NK-92 treated with Interleukin-12 subunit alpha and Interleukin-12 subunit beta, amount 100 ng/mL, for 24 hours (cell line): Measurements from ENCODE around the gene CD180.

ENCODE experiments used
- DNase-seq: peaks from one replicate; lab custom pipeline; 2025; lab: John Stamatoyannopoulos, UW

The CD180 gene

DNA sequence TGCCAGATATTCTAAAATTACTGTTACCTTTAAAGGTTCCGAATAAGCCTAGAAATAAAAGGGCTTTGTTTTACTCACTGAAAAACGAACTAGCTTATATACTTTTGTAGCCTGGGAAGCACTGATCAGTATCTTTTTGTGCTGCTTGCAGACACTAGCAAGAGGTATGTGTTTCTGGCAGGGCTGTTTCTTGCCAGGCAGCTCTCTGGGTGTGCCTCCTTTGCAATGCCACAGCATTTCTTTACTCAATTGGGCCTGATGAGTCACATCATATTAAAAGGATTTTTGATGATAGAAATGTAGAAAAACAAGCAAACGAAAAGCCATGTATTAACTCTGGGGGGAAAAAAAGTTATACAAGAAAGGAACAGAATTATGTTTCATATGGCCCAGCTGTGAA is 35.6 kb downstream of the CD180 start:
- no peak for DNase-seq

DNA sequence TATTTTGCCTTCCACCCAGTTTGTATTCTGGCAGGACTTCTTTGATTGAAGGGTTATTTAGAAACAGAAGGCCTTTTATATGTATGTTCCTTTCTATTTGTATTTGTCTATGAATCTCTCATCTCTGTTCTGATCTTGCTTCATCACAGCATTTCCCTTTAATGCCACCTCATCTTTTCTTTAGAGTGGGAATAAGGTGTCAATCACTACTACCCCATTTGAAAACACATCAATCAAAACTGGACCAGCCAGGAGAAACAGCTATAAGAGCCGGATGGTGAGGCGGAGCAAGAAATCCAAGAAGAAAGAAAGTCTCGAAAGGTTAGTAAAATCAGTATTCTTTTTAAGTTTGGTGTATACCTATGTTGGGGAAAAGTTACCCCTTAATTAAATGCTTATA is 36.3 kb downstream of the CD180 start:
- DNase-seq = no peak

GRCh38 chr5:67156976-67157583 is 39.5 kb downstream of the CD180 start:
- DNase-seq = peak; percentile 22

DNA sequence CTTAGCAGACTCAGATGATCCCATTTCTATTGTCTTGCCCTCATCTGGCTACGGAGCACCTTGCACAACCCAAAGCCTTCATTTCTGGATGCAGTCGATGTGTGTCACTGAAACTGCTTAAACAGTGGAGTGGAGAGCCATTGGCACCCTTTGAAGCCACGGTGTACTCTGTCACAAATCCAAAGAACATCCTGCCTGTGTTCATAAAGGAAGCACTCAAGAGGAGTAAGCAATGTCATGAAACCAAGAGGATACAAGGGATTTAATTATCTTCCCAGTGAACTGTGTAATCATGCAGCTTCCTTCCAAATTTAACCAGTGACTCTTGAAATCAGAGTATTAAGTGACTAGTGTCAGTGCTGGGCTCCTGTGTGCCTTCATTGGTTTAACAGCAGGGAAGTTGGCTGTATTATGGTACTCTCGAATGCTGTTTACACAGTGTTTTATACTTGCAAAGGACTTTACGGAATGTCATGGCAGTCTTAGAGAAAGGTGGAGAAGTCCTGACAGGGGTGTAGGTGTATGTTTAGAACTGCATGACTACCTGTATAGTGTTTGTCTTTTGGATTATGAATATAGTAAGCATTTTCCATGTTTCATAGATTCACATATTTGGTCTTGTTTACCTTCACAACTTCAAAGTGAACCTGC is 41.9 kb downstream of the CD180 start:
- DNase-seq = no peak

- DNase-seq = no peak
Observed at GRCh38 chr5:67153292-67153691, 43.3 kb downstream of the CD180 start.

DNA sequence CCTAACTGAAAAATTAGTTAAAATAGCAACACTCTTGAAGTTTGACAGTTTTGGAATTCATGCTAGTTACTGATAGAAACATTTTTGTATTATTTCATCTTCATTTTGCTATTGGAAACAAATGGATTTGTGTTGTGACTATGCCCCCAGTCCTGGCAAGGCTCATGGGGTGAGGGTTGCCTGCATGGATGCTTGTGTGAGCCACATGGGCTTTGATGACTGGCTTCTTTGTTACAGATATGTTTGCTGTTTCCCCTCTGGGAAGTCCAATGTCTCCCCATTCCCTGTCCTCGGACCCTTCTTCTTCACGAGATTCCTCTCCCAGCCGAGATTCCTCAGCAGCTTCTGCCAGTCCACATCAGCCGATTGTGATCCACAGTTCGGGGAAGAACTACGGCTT is 44.2 kb downstream of the CD180 start:
- DNase-seq = no peak

- no peak for DNase-seq
Observed at GRCh38 chr5:67149951-67150523, 46.6 kb downstream of the CD180 start.

DNA sequence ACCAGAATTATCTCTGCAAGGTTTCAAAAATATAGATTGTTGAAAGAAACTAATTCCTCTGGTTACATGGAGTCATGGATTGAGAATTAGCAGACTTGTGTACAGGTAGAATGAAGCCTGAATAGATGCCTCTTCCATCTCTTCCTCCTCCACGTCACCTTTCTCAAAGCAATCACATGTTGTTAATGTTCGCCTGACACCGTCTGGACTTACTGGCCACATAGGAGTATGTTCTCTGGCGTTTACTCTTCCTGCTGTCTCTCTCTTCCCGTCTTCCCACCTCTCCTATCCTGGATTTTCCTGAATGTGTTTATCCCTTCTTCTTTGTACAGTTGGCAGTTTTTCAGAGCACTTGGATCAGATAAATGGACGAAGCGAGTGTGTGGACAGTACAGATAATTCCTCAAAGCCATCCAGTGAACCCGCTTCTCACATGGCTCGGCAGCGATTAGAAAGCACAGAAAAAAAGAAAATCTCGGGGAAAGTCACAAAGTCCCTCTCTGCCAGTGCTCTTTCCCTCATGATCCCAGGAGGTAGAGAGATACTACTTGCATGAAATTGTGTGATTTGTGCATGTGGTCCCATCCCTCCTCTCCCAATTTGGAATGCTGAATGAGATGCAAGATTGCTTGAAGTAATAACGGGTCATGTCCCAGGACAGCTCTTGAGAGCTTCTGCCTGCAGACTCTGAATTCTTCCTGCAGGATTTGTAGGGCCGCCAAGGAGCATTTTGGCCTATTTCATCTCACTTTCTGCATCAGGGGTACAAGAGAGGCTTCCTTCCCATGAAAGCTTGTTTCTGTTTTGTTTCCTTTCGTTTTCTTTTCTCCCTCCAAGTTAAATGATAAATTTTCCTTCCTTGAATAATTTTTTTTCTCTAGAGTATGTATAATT is 47.3 kb downstream of the CD180 start:
- no peak for DNase-seq

GRCh38 chr5:67147760-67148159 is 48.8 kb downstream of the CD180 start:
- DNase-seq = no peak

- DNase-seq = no peak
Observed at GRCh38 chr5:67146981-67147380, 49.6 kb downstream of the CD180 start.

DNA sequence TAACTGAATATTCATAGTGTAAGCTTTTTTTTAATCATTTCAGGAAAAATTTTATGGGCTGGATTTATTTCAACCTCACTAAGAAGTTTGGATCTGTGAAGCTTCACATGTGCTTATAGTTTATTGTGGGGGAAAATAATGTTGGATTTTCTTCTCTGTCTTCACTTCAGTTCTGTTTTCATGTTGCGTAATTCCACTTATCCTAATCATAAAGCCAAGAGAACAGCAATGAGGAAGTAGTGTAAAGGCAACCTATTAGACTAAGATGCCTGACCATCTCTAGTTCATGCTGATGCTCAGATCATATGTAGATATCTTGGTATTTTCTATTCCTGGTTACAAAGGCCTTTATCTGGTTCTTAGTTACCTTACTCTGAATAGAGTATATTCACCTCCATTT is 50.0 kb downstream of the CD180 start:
- no peak for DNase-seq

DNA sequence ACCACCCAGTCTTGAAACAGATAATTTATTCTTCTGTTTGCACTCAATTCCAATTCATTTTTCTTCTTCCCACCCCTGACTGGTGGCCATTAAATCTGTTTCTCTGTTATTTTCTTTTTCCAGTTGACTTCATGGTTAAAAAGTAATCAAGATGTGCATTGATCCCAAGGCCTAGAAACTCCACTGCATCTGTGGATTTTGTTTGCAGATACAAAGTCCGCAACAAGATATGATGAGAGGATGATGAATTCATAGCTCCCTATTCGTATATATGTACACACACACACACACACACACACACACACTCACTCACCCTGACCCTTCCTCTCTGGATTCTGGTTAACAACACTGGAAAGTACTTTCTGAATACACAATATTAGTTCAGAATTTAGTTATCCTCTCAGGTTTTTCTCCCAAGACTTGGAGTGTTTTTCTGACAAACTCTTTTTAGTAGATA is 52.4 kb downstream of the CD180 start:
- no peak for DNase-seq

- DNase-seq = no peak
Observed at GRCh38 chr5:67143549-67143948, 53.0 kb downstream of the CD180 start.

GRCh38 chr5:67142816-67143215 is 53.8 kb downstream of the CD180 start:
- DNase-seq = no peak

GRCh38 chr5:67141644-67142043 is 55.0 kb downstream of the CD180 start:
- DNase-seq = no peak

GRCh38 chr5:67140413-67140812 is 56.2 kb downstream of the CD180 start:
- DNase-seq = no peak

GRCh38 chr5:67139030-67139429 is 57.6 kb downstream of the CD180 start:
- DNase-seq = no peak

DNA sequence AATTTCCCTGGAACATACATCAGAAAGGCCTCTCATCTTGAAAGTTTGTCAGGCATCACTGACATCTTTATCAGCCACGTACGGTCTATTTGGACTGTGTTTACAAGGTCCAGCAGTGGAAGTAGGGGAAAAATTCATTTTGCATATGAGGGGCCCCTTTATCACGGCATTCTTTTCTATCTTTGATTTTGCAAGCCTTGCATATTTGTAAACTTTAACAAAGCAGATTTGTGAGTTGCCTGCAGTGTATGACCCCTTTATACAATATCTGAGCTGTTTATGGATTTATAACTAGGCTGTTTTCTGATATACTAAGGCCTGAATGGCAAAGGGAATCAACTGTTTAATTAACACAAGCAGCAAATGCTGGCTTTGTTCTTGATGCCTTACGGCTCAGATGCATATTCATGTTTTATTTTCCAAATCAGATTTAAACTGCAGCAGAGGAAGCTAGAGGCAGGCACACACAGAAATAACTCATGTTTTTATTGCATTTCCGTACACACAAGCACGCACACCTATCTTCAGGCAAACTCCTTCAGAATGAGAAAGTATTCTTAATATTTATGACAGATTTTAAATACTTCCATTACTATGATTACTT is 61.1 kb downstream of the CD180 start:
- no peak for DNase-seq

DNA sequence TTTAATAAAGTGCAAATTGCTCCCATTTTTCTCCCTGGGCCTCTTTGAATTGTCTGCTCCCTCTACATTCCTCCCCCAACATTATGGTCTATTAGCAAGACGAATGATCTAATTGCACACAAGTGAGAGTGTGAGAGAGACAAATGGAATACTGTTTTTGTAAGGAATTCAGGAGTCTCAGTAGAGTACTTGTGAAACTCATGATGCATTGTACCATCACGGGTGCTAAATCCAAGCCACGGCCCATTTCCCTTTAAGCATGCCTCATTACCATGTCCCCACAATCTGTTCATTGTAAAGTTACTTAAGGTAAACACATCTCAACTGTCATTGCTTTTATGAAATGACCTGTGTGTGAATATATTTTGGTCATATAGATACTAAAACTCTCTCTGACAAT is 62.8 kb downstream of the CD180 start:
- DNase-seq = no peak

- no peak for DNase-seq
Observed at GRCh38 chr5:67133217-67133616, 63.4 kb downstream of the CD180 start.

- no peak for DNase-seq
Observed at GRCh38 chr5:67129768-67130167, 66.8 kb downstream of the CD180 start.
